IMR-90 (cell line): Measurements from ENCODE around the gene UNC50. TPM values are rescaled to one million over a fixed set of nuclear protein-coding genes. Genes with fewer than 3 reads are reported as not detected.

Experiments used
- ATAC-seq: fragments of 200-7000 bp; cut with Tn5 transposase; 2 replicates; pipeline ENCODE4 v1.9.1; 2020; ENCODE audit warnings: low read depth, mild to moderate bottlenecking, moderate library complexity
- BruUV-seq: library from RNA; stranded (reverse); fragments of 400-500 nt; replicated peaks from 2 replicates; lab custom pipeline; 2021; lab: Mats Ljungman, UMichigan
- CTCF ChIA-PET: fragments of 300-600 bp; formaldehyde crosslinking; extraction: SDS; loops from one replicate; lab custom pipeline; 2021; ENCODE audit warnings: antibody characterized with exemption; lab: Yijun Ruan, JAX
- POLR2A ChIA-PET: fragments of 300-600 bp; sonication (Branson Sonifier 250); formaldehyde crosslinking; loops from one replicate; lab custom pipeline; 2022; ENCODE audit warnings: antibody characterized with exemption; ENCODE audit not compliant: unreplicated experiment; lab: Charles Lee
- DNase-seq: peaks from one replicate; pipeline ENCODE4 v3.0.0; 2013
- H2AFZ ChIP-seq: replicated peaks from 2 replicates; pipeline ENCODE3; 2013; ENCODE audit warnings: low read length, mild to moderate bottlenecking; ENCODE audit not compliant: poor library complexity
- H2AK5ac ChIP-seq: 2 replicates; pipeline ENCODE4 v1.6.1; 2013; ENCODE audit warnings: low read depth, low read length, inconsistent platforms
- H2AK9ac ChIP-seq: replicated peaks from 2 replicates; pipeline ENCODE3; 2013; ENCODE audit warnings: mild to moderate bottlenecking, low read depth, low read length, moderate library complexity; ENCODE audit not compliant: poor library complexity
- H2BK120ac ChIP-seq: 2 replicates; pipeline ENCODE4 v1.6.1; 2013; ENCODE audit warnings: low read depth, low read length, inconsistent platforms
- H2BK15ac ChIP-seq: 3 replicates; pipeline ENCODE4 v1.6.1; 2013; ENCODE audit warnings: low read depth, low read length, inconsistent platforms
- H2BK20ac ChIP-seq: 2 replicates; pipeline ENCODE4 v1.6.1; 2013; ENCODE audit warnings: low read depth, mild to moderate bottlenecking, inconsistent platforms, low read length, moderate library complexity
- H2BK5ac ChIP-seq: 2 replicates; pipeline ENCODE4 v1.6.1; 2013; ENCODE audit warnings: mild to moderate bottlenecking, low read depth, low read length, inconsistent platforms; ENCODE audit not compliant: poor library complexity, severe bottlenecking
- H3K14ac ChIP-seq: replicated peaks from 2 replicates; pipeline ENCODE4 v1.6.1; 2013; ENCODE audit warnings: low read depth, low read length, inconsistent platforms
- H3K18ac ChIP-seq: 2 replicates; pipeline ENCODE4 v1.6.1; 2013; ENCODE audit warnings: low read depth, low read length, control low read depth
- H3K23ac ChIP-seq: 2 replicates; pipeline ENCODE4 v1.6.1; 2013; ENCODE audit warnings: low read depth, low read length, inconsistent platforms
- H3K27ac ChIP-seq: 2 replicates; pipeline ENCODE4 v1.5.1; 2013; ENCODE audit warnings: mild to moderate bottlenecking, control low read depth, low read length; ENCODE audit not compliant: insufficient read depth
- H3K27me3 ChIP-seq: 2 replicates; pipeline ENCODE4 v1.6.1; 2013; ENCODE audit warnings: low read length; ENCODE audit not compliant: control insufficient read depth, insufficient read depth
- H3K36me3 ChIP-seq: 2 replicates; pipeline ENCODE4 v1.6.1; 2013; ENCODE audit warnings: low read length, mixed read lengths; ENCODE audit not compliant: control insufficient read depth, insufficient read depth
- H3K4ac ChIP-seq: 2 replicates; pipeline ENCODE4 v1.6.1; 2013; ENCODE audit warnings: low read depth, low read length, inconsistent platforms
- H3K4me1 ChIP-seq: 2 replicates; pipeline ENCODE4 v1.6.1; 2013; ENCODE audit warnings: low read length, mixed read lengths; ENCODE audit not compliant: control insufficient read depth, insufficient read depth
- H3K4me2 ChIP-seq: 2 replicates; pipeline ENCODE4 v1.6.1; 2013; ENCODE audit warnings: low read depth, mild to moderate bottlenecking, control low read depth, low read length, moderate library complexity
- H3K4me3 ChIP-seq: 2 replicates; pipeline ENCODE4 v1.5.1; 2013; ENCODE audit warnings: low read depth, mild to moderate bottlenecking, control low read depth, low read length, moderate library complexity; ENCODE audit not compliant: insufficient read depth
- H3K56ac ChIP-seq: 2 replicates; pipeline ENCODE4 v1.6.1; 2013; ENCODE audit warnings: low read length, inconsistent platforms; ENCODE audit not compliant: insufficient read depth; ENCODE audit errors: extremely low read depth
- H3K79me1 ChIP-seq, 2 experiments: 2 replicates each; pipeline ENCODE4 v1.6.1; 2013; ENCODE audit warnings: low read length in 2 of 2, inconsistent platforms in 1 of 2, low read depth in 1 of 2
- H3K9ac ChIP-seq: 2 replicates; pipeline ENCODE4 v1.6.1; 2013; ENCODE audit warnings: low read depth, low read length, control low read depth
- H3K9me1 ChIP-seq: 2 replicates; pipeline ENCODE4 v1.6.1; 2013; ENCODE audit warnings: low read length, inconsistent platforms; ENCODE audit not compliant: insufficient read depth
- H3K9me3 ChIP-seq: 2 replicates; pipeline ENCODE4 v1.6.1; 2013; ENCODE audit warnings: low read length; ENCODE audit not compliant: control insufficient read depth, insufficient read depth
- H4K20me1 ChIP-seq: 2 replicates; pipeline ENCODE4 v1.6.1; 2013; ENCODE audit warnings: low read length, inconsistent platforms; ENCODE audit not compliant: insufficient read depth
- H4K5ac ChIP-seq: 2 replicates; pipeline ENCODE4 v1.6.1; 2013; ENCODE audit warnings: mild to moderate bottlenecking, low read depth, low read length, control low read depth
- H4K8ac ChIP-seq, 2 experiments: 2 replicates each; pipeline ENCODE4 v1.6.1; 2013; ENCODE audit warnings: low read depth in 2 of 2, low read length in 2 of 2, control low read depth in 1 of 2, inconsistent platforms in 1 of 2
- H4K91ac ChIP-seq: 2 replicates; pipeline ENCODE4 v1.6.1; 2013; ENCODE audit warnings: low read depth, low read length, inconsistent platforms; ENCODE audit not compliant: insufficient read depth
- BHLHE40 ChIP-seq: fragments of 150-350 bp; IDR thresholded peaks from 2 replicates; pipeline ENCODE4 v1.6.1; 2016; ENCODE audit warnings: mild to moderate bottlenecking, low read depth, low read length
- CHD1 ChIP-seq: IDR thresholded peaks from 2 replicates; pipeline ENCODE4 v1.6.1; 2012; ENCODE audit warnings: low read depth, low read length, improper control_type of control experiment
- CTCF ChIP-seq: conservative IDR thresholded peaks from 2 replicates; pipeline ENCODE4 v1.5.1; 2012; ENCODE audit warnings: mild to moderate bottlenecking, low read depth, low read length, improper control_type of control experiment
- FOS ChIP-seq: fragments of 150-350 bp; IDR thresholded peaks from 2 replicates; pipeline ENCODE4 v1.6.1; 2016; ENCODE audit warnings: low read depth, low read length
- MAFK ChIP-seq: IDR thresholded peaks from 2 replicates; pipeline ENCODE4 v1.6.1; 2012; ENCODE audit warnings: low read depth, low read length, improper control_type of control experiment
- MAZ ChIP-seq: IDR thresholded peaks from 2 replicates; pipeline ENCODE4 v1.6.1; 2012; ENCODE audit warnings: low read depth, mild to moderate bottlenecking, low read length, improper control_type of control experiment, moderate library complexity, borderline replicate concordance
- MXI1 ChIP-seq: IDR thresholded peaks from 2 replicates; pipeline ENCODE4 v1.6.1; 2012; ENCODE audit warnings: low read depth, mild to moderate bottlenecking, low read length, moderate library complexity, borderline replicate concordance
- POLR2A ChIP-seq: IDR thresholded peaks from 2 replicates; pipeline ENCODE4 v1.6.1; 2012; ENCODE audit warnings: mild to moderate bottlenecking, low read depth, low read length
- RCOR1 ChIP-seq: IDR thresholded peaks from 2 replicates; pipeline ENCODE4 v1.6.1; 2012; ENCODE audit warnings: mild to moderate bottlenecking, low read length, improper control_type of control experiment; ENCODE audit not compliant: insufficient replicate concordance
- SMC3 ChIP-seq: fragments of 150-350 bp; IDR thresholded peaks from 2 replicates; pipeline ENCODE4 v1.6.1; 2016; ENCODE audit warnings: low read depth, mild to moderate bottlenecking, antibody characterized with exemption, low read length, moderate library complexity
- WGBS, 2 experiments: methylation state at CpG; one replicate each; pipeline versions ENCODE4 v1.1.5 to v1.1.7; 2013; ENCODE audit warnings: missing lambda C conversion rate in 2 of 2; ENCODE audit not compliant: insufficient read length in 1 of 2; ENCODE audit errors: extremely low coverage in 2 of 2; 5-methylcytosine and 5-hydroxymethylcytosine counted together
- dilution Hi-C: fragments of 300-500 bp; cut with HindIII; formaldehyde crosslinking; loops from one replicate; pipeline ENCODE4 v1.14.3; 2018; ENCODE audit warnings: low sequenced_read_pairs; ENCODE audit not compliant: unreplicated experiment
- in situ Hi-C: fragments of 300-500 bp; cut with MboI; formaldehyde crosslinking; loops from 3 replicates; pipeline ENCODE4 v1.14.3; 2019; ENCODE audit warnings: low sequenced_read_pairs, inconsistent platforms, mixed read lengths
- intact Hi-C: fragments of 100-400 bp; cut with micrococcal nuclease; formaldehyde crosslinking; loops from 2 replicates; pipeline ENCODE4 v1.10.0; 2022
- polyA plus RNA-seq, 3 experiments: library from polyadenylated mRNA; depleted of rRNA; stranded (reverse); fragments of >200 nt; gene quantifications; 2 replicates each; pipeline ENCODE4 v1.2.3, GENCODE V29; 2012; ENCODE audit warnings: low replicate concordance in 1 of 3
- total RNA-seq: library from RNA; depleted of rRNA; stranded (reverse); fragments of >200 nt; gene quantifications from 2 replicates; pipeline ENCODE4 v1.2.3, GENCODE V29; 2012
- TF ChIP-seq, protein P1 (sequence below): fragments of 150-350 bp; IDR thresholded peaks from 2 replicates; pipeline ENCODE4 v1.6.1; 2017; ENCODE audit warnings: mild to moderate bottlenecking, antibody characterized with exemption, low read length, low read depth

Gene UNC50
- total and polyA plus RNA-seq, 2 of the 4 experiments (the other 2 are of a cell fraction), result 18.3 to 34.1 TPM

DNA sequence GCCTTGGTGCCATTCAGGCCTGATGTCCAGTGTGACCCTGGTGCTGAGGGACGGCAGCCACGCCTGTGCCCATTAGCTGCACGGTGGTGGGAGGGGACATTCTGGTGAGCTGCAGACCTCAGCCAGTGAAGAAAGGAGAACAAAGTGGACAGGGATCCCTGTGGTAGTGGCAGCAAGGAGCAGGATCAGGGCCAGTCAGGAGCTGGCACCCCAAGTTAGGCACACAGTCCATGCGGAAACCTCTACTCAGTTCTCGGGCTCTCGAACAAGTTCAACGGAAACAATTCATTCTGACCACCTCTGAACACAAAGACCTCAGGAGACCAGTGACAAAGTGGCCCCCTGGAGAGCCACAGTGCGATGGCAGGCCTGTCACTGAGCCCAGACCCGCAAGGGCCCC is 30.2 kb upstream of the UNC50 start:
- Histone ChIP-seq H3K18ac (no peak overlapping the region), H3K9ac (no peak overlapping the region), H2BK5ac (no peak overlapping the region), H3K9me1 (no peaks in the 10 kb centered on the region; the same call in 1 of the 2 replicates), H4K5ac (no peak overlapping the region), H2BK15ac (no peak overlapping the region), H3K4me3 (no peak overlapping the region), H3K27me3 (no peaks in the 10 kb centered on the region), H3K56ac (no peak overlapping the region), H3K27ac (no peak overlapping the region), H3K4me1 (no peaks in the 10 kb centered on the region), H2AK9ac (no peak overlapping the region), H3K36me3 (peaks cover 21% of the 10 kb centered on the region), H2BK120ac (no peak overlapping the region), H3K4me2 (no peak overlapping the region), H3K9me3 (no peaks in the 10 kb centered on the region), H4K20me1 (no peaks in the 10 kb centered on the region), H2AK5ac (no peak overlapping the region), H3K79me1 (no peaks in the 10 kb centered on the region), H3K4ac (no peak overlapping the region), H2AFZ (no peak overlapping the region), H4K91ac (no peak overlapping the region), H3K14ac (no peak overlapping the region), H4K8ac (no peak overlapping the region), H3K23ac (no peak overlapping the region), H2BK20ac (no peak overlapping the region)
- dilution Hi-C loops (no loop called here), in situ Hi-C loops (no loop called here), intact Hi-C loops (no loop called here)
- TF ChIP-seq POLR2A (no peak), BHLHE40 (no peak), CTCF (no peak), MAZ (no peak), FOS (no peak), CHD1 (no peak), SMC3 (no peak), RCOR1 (no peak), MXI1 (no peak), MAFK (no peak)
- TF ChIP-seq, protein P1, sequence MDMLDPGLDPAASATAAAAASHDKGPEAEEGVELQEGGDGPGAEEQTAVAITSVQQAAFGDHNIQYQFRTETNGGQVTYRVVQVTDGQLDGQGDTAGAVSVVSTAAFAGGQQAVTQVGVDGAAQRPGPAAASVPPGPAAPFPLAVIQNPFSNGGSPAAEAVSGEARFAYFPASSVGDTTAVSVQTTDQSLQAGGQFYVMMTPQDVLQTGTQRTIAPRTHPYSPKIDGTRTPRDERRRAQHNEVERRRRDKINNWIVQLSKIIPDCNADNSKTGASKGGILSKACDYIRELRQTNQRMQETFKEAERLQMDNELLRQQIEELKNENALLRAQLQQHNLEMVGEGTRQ, result no peak
- no peak for DNase-seq
- BruUV-seq, result no TSS peak
- ChIA-PET POLR2A (no interaction called here), CTCF (interaction anchor here (1.0 kb wide), 1 partner anchor 18 kb away, joined by 3 read pairs; no protein-coding TSS in a partner anchor)
- ATAC-seq, result no peak
- WGBS, 2 experiments, result 94% methylated on average over 3 of the region's 9 CpGs; no CpG with 5 or more reads in 1 of the 2 experiments
